Activated CD4-positive, CD25-positive, alpha-beta regulatory T cell treated with anti-CD3 and anti-CD28 coated beads, Interleukin-2, amount 50 U/mL, for 16 hours (primary cell): ENCODE results near the gene C2orf68.
"Not testable (repeated sequence)": the region's sequence is repeated elsewhere in the genome, so short reads cannot be mapped to it uniquely, and the experiment has no call there.

ENCODE experiments used
- DNase-seq: peaks from one replicate; pipeline ENCODE4 v3.0.0-alpha.2; 2020; ENCODE audit warnings: low read depth, low spot score

The C2orf68 gene, protein sequence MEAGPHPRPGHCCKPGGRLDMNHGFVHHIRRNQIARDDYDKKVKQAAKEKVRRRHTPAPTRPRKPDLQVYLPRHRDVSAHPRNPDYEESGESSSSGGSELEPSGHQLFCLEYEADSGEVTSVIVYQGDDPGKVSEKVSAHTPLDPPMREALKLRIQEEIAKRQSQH

DNA sequence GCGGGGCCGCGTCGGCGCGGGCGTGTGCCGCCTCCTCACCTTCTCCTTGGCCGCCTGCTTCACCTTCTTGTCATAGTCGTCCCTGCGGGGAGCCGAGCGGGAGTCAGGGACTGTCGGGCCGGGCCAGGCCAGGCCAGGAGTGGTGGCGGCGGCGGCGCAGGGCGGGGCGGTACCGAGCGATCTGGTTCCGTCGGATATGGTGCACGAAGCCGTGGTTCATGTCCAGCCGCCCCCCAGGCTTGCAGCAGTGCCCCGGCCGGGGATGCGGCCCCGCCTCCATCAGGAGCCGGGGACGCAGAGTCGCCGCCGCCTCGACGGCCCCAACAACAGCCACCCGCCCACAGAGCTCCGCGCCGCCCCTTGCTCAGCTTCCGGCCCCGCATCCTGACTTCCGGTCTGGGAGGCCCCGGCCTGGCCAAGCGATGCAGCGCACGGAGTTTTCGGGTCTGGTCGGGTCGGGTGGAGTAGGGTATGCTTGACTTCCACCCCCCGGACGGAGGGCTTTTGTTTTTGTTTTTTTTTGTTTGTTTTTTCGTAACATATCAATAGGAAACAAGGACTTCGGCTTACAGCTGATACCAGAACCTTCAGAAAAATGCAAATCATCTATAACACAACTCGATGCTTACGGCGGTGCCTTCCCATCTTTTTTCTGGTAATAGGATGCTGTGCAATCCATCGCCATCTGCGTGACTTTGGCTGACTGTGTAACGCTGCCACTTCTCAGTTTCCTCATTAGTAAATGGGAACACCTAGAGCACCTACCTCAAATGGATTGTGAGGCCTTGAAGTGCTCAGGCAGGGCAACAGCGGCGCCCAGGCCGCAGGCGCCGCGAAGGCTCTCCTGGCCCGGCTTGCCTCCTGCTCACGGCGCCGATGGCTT, at the start of gene C2orf68:
TSS of gene C2orf68 (minus strand) at position 362 of the 883 bp plus-strand sequence. CDS start at position 280, 82 bp downstream.
- DNase-seq = peak; percentile 65

DNA sequence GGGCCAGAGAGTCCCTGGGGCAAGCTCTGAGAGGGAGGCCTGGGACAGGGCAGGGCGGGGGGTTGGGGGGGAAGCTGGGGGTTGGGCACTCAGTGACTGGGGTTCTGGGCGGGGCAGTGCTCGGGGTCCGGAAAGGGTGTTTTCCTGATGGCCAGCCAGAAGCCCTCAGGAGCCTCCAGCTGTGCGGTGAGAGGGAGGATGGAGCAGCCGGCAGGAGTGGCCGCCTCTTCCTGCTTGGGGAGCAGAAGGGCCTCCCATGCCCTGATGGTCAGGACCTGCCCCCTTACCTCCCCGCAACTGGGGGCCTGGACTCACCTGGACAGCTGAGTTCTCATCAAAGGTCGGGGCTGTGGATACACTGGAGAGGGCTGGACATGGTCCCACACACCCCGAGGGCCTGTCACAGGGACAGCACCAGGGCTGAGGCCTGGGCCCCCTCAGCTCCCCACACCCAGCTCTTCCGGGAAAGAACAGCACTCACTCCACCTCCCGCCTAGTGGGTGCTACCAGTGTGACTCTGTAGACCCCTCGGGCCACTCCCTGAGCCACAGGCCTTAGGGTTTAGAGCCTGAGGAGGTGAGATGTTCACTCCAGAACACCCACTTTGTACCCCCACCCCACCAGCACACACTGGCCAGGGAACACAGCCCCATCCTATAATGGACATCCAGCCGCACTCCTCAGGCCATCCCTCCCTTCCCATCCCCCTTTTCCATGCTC, 49.4 kb upstream of the C2orf68 start:
- no peak for DNase-seq

DNA sequence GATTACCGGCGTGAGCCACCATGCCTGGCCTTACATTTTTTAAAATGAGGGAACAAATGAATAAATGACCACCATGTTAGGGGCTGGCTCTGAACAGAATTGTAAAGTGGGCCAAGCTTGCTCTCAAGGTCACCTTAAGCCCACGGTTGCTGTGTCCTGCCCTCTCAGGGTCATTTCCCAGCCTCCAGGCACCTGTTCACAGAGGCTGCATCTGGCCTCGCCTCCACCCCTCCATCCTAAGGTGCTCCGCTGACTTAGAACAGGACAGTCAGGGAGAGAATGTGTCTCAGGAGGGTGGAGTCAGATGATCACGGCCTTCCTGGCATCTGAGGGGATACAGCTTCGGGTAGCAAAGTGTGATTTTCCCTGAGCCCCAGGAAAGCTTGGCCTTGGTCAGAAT, 48.9 kb upstream of the C2orf68 start:
- DNase-seq = no peak

DNA sequence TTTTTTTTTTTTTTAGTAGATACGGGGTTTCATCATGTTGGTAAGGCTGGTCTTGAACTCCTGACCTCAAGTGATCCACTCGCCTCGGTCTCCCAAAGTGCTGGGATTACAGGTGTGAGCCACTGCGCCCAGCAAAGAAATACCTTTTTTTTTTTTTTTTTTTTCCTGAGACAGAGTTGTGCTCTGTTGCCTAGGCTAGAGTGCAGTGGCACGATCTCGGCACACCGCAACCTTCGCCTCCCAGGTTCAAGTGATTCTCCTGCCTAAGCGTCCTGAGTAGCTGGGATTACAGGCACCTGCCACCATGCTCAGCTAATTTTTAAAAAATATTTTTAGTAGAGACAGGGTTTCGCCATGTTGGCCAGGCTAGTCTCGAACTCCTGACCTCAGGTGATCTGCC, 48.4 kb upstream of the C2orf68 start:
- not testable (repeated sequence) for DNase-seq

DNA sequence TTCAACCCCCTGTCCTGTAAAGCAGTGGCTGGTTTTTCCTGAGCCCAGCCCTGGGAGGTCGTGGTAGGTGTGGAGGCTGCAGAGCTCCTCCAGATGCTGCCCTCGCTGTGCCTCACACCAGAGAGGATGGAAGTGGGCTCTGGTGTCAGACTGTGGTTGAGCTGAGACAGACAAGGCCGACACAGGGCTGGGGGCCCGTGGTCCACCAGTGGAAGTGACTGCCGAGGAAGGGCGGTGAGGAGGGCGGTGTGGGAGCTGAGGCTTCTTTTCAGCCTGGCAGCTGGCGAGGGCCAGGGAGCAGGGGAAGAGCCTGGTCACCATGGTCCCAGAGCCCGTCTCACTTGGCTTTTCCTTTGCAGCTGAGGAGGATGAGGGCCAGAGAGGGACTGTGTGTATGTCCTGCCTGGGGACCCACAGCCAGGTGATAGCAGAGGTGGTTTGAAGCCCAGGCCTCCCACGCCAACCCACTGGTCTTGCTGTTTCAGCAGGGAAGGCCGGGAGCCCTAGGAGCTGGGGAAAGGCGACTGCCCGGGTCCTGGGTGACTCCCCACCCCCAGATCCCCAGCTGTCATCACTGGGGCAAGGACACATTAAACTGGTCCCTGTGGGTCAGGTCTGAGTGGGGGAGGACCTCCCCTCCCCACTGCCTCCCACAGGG, 47.6 kb upstream of the C2orf68 start:
- no peak for DNase-seq

DNA sequence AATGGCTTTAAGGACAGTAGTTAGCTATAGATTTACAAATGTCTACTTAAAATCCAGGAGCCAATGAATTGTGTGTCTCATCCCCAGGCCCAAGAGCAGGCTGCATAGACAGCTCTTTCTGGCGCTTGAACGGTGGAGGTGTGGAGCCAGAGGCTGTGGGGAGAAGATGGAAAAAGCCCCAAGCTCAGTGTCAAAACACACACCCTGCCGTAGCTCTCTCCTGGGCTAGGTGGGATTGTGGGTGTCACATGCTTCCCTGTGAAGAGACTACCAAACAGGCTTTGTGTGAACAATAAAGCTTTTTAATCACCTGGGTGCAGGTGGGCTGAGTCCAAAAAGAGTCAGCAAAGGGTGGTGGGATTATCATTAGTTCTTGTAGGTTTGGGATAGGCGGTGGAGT, 45.5 kb upstream of the C2orf68 start:
- not testable (repeated sequence) for DNase-seq

DNA sequence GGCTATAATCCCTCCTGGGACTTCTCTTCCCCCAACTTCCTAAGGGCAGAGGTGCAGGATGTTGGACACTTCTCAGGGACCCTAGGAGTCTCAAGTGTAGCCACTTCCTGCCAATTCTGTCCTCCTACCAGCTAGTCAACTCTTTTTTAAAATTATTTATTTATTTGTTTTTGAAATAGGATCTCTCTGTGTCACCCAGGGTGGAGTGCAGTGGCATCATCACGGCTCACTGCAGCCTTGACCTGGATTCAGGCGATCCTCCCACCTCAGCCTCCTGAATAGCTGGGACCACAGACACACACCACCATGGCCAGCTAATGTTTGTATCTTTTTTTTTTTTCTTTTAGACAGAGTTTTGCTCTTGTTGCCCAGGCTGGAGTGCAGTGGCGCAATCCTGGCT, 44.6 kb upstream of the C2orf68 start:
- no peak for DNase-seq

DNA sequence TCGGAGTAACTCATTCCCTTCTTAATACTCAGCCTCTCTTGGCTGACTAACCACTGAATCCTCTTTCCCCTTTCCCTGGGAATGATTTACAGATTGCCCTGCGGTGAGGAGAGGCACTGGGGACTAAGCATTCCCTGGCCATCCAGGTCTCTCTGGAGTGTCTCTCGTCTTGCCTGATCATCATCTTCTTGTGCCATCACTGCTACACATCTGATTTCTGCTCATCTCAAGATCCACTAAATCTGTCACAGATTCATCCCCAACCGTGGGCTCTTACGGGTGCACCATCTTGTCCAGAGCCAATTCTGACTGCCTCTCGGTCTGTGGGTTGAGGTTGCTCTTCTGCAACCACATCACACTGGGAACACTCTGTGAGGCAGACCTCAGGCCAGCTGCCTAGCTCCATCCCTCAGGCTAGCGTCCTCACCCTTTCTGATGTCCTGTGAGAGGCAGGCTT, 44.1 kb upstream of the C2orf68 start:
- DNase-seq = no peak

DNA sequence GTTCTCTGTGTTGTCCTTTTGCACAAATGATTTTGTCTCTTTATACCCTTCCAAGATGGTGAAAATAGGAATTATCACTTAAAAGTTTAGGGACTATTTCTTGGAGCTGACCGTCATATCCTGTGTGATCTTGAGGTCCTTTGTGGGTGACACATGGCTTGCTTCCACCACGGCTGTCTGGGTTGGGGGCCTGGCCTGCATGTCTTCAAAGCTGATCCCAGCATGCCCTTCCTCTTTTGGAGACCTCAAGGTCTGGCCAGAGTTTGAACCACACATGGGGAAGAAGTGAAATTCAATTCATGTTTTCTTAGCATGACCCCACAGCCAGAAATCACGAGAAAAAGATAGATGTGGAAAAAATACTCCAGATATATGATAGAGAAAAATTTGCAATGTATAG, 42.1 kb upstream of the C2orf68 start:
- no peak for DNase-seq

DNA sequence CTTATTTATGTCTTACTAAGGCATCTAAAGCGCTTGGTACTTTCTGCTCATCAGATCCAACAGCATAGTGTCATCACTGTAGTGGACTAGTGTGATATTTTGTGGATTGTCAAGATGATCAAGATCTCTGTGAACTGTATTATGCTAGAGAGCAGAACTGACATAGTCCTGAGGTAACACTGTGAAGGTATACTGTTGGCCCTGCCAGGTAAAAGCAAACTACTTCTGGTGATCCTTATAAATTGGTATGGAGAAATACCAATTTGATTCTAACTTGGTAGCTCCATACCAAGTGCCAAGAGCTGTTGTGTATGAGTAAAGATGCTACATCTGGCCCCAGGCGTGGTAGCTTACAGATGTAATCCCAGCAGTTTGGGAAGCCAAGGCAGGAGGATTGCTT, 40.2 kb upstream of the C2orf68 start:
- no peak for DNase-seq

DNA sequence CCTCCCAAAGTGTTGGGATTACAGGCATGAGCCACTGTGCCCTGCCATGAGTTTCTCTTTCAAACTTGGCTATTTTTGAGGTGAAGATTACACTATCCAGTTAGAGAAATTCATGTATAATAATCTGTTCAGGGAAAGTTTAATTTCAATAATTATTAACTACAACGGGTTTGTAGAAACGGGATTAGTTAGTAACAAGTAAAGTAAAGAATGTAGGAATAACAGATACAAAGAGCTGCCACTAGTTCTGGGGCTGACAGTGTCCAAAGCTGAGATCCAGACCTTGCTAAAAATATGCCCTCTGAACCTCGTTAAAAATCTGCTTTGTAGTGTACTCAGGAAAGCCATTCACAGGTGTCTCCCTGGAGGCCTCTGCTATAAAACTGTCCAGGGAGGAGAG, 39.2 kb upstream of the C2orf68 start:
- DNase-seq = no peak

DNA sequence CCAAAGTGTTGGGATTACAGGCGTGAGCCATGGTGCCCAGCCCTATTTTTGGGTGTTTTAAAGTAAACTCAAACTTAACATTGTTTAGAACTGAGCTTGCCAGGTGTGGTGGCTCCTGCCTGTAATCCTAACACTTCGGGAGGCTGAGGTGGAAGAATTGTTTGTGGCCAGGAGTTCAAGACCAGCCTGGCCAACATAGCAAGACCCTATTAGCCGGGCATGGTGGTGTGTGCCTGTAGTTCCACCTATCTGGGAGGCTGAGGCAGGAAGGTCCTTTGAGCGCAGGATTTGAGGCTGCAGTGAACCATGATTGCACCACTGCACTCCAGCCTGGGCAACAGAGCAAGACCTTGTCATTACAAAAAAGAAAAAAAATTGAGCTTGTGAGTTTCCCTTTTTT, 38.6 kb upstream of the C2orf68 start:
- DNase-seq = no peak

DNA sequence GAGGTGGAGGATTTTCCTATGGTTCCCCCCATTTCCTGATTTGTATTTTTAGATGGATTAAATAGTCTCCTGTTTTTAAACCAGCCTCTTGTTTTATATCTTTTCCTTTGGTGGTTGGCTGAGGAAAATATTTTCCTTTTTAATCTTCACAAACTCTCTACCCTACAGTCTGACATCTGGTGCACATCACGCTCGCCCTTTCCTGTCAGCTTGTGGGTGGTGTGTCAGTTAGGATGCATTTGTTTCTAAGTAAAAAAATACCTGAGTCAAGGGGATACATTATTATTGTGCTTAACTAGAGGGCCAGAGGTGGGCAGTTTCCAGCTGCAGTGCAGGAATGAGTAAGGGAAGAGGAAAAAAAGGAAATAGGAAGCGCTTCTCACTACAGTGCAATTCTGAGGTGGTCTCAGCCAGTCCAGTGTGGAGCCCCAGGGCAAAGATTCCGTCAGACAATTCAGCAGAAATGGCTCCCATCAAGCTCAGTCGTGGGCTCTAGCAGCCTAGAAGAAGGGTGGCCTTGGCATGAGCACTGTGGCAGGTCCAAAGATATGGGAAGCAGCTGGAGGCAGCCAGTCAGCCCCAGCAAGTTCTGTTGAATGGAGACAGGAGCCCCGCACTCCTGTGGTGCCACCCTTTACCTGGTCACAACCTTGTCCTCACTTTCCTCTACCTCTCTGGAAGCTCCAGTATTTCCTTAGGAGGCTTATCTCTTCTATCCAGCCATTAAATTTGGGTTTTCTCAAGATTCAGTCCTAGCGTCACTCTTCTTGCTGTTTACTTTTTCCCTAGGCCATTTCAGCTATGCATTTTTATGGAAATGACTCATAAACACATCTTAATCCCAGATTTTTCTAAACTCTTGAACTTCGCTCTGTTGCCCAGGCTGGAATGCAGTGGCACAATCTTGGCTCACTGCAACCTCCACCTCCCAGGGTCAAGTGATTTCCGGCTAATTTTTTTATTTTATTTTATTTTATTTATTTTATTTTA, 37.6 kb upstream of the C2orf68 start:
- no peak for DNase-seq

DNA sequence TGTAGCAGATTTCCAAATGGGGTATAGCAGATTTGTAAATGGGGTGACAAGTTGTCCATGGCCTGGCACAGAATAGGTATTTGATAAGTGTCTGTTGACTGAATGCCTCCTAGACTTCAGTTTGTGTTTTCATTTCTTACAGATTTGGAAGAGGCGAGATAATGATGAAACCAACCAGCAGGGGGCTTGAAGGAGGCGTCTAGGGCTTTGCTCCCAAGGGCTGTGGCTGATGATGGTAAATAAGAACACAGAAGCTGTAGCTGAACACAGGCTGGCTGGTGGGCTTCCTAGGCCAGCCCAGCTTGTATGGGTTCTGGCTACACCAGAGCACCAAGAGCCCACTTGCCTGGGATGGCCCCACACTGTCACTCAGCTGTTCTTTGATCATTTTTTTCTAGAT, 36.8 kb upstream of the C2orf68 start:
- no peak for DNase-seq

DNA sequence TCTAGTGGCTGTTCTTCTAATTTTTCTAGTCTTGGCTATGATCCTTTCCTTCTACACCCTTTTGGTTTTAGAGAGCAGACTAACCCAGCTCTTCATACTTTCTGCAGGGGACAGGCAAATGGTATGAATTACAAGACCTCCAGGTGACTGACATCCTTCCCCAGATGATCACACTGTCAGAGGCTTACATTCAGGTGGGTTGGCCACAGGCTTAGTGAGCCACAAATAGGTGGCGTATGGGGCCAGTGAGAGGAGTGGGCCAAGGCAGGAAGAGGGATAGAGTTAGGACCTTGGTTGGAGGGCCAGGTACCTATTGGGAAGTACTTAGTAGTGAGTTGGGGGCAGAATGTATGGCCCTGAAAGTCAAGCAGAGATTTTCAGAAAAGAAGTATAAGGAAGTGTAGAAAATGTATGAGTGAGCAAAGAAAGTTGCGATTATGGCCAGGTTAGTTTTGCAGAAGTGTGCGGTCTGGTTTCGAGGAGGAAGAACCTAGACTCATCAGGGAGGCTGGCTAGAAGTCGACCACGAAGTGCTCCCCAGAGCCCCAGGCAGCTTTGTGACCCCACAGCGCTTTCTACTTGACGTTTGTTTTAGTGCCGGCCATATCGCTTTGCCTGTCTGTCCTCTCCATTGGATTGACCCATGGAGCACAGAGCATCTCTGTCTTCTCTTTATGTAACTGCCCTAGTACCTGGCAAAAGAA, 36.1 kb upstream of the C2orf68 start:
- no peak for DNase-seq

DNA sequence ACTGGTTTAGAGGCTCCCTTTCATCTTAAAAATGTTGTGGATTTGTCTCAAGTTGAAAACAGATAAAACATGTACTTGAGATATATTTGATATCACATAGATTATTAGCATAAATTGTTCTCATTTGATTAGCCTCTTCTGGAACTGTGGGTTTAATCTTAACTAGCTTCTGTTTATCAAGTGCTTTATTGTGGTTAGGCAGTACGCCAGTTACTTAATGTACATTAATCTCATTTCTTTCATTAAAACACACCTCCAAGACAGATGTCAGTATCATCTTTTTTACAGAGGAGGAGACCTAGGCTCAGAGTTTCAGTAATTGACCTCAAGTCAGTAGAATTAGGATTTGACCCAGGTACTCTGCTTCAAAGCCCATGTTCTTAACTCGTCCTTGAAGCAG, 34.3 kb upstream of the C2orf68 start:
- no peak for DNase-seq

DNA sequence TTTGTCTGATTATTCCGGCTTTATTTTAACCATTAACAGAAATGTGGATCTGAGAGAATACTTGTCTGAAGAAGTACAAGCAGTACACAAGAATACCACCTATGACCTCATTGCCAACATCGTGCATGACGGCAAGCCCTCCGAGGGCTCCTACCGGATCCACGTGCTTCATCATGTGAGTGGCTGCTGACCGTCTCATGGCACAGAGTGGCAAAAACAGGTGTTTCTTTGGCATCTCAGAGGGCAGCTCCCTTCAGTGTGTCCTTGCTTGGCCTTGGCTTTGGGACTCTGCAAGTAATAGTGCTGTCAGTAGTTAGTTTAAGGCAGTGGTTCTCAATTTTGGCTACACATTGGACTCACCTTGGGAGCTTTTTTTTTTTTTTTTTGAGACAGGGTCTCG, 33.0 kb upstream of the C2orf68 start:
- DNase-seq = no peak

DNA sequence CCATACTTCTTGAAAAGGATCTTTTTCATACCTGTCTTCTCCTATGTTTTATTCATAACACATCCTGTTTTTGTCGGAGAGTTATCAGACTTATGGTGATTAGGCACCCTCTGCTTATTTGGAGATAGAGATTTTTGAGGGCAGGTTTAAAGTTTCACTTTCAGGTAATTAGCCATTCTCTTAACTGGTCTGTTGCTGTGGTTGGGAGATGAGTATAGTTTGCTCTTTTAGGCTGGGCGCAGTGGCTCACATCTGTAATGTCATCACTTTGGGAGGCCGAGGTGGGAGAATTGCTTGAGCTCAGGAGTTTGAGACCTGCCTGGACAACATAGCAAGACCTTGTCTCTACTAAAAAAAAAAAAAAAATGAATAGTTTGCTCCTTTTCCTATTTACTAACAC, 30.9 kb upstream of the C2orf68 start:
- DNase-seq = no peak

DNA sequence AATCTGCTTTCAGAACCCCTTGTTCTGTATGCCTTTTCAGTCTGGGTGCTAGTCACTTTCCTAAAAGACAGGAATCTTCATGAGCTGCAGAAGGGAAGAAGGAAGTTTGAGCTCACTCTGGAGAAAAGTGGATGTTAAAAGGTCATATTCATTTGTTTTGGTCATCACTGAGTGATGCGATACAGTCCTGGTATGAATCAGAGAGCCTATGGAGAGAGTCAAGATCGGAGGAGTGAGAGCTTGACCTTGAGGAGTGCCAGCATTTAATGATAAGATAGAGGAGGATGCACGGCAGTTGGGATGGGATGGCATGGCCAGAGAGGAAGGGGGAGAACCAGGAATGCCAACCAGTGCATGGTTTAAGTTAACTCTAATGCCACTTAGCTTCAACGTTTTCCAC, 23.8 kb upstream of the C2orf68 start:
- no peak for DNase-seq

DNA sequence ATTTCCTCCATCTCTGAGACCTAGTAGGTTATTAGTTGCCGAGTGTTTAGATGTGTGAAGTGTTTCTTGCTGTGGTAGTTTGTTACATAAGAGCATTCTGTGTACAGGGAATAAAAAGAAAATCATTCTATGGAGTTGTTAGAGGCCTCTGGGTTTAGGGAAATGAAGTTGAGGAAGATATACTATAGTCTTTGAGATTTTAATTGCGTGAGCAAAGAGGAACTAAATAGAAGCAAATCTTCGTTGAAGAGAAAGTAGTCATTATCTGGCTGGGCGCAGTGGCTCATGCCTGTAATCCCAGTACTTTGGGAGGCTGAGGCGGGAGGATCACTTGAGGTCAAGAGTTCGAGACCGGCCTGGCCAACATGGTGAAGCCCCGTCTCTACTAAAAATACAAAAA, 23.1 kb upstream of the C2orf68 start:
- no peak for DNase-seq
